HG03460 (cell line): ENCODE measurements around the gene PPFIBP1.
"Not testable (repeated sequence)": the region's sequence is repeated elsewhere in the genome, so short reads cannot be mapped to it uniquely, and the experiment has no call there.

ENCODE experiments used
- ATAC-seq: cut with Tn5 transposase; IDR thresholded peaks from one replicate; pipeline ENCODE4 v1.9.1; 2021; ENCODE audit not compliant: unreplicated experiment

PPFIBP1 gene

GRCh38 chr12:27652174-27652763 is 128.3 kb downstream of the PPFIBP1 start:
- ATAC-seq = no peak

- ATAC-seq = no peak
Measured at GRCh38 chr12:27653661-27654060, 129.7 kb downstream of the PPFIBP1 start.

DNA sequence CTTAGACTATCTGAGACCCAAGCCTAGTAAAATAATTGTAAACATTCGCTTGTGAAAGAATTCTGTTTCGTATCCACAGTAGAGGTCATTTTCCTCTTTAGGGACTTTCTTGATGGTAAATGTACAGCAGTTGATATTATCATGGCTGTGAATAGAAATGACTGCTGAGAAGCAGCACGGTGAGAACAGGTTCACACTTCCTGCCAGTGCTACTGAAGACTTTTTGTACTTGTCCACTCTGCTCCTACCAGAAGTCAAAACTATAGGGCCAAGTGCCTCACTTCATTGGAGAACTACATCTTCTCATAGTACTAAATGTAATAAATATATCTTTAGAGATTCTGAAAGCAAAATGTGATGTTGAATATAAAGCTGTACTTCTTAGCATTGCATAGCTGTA is 131.5 kb downstream of the PPFIBP1 start:
- not testable (repeated sequence) for ATAC-seq

GRCh38 chr12:27657296-27657695 is 133.3 kb downstream of the PPFIBP1 start:
- ATAC-seq = no peak

- ATAC-seq = no peak
Measured at GRCh38 chr12:27665704-27666103, 141.7 kb downstream of the PPFIBP1 start.

GRCh38 chr12:27666510-27666909 is 142.5 kb downstream of the PPFIBP1 start:
- ATAC-seq = no peak

- no peak for ATAC-seq
Measured at GRCh38 chr12:27667540-27667939, 143.5 kb downstream of the PPFIBP1 start.

GRCh38 chr12:27672051-27672450 is 148.0 kb downstream of the PPFIBP1 start:
- ATAC-seq = no peak

DNA sequence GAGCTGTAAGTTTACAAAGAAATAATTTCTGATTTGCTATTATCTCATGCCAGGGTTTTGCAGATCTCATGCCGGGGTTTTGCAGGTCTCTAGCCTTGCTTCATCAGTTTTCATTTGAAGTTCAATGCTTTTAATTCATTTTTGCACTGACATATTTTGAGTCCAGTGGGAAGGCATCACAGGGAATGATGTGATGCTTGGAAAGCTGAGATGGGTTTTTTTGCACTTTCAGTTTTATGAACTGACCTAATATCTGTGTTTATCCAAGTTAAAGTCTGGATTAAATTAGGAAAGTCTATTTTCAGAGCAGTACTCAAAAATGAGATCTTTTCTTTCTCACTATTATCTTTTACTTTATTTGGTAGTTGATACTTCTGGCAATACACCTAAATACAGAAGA is 148.6 kb downstream of the PPFIBP1 start:
- ATAC-seq = no peak

DNA sequence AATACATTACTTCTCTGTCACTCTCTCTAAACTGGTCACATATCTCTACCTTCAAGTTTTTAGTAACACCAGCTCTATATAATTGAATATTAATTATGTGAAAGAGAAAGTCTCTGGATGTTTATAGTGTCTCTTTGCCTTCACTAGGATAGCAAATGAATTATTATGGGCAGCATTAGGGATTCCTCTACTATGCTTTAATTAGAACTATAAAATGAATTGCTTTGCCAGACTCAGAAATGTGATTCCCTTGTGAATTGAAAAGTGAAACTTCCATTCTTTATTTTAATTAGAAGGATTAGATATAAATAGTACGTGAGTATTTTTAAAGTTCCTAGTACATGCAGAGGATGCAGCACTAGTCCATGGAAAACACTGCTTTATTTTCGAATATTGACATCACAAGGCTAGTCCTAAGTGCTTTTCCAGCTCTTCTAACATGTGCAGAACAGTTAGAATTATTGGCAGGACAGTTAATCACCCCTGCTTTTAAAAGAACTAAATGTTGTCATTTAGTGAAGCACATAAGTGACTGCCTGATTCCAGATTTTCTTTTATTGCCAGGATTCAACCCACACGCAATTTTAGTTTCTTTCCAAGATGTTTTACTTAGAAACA is 149.2 kb downstream of the PPFIBP1 start:
- no peak for ATAC-seq

DNA sequence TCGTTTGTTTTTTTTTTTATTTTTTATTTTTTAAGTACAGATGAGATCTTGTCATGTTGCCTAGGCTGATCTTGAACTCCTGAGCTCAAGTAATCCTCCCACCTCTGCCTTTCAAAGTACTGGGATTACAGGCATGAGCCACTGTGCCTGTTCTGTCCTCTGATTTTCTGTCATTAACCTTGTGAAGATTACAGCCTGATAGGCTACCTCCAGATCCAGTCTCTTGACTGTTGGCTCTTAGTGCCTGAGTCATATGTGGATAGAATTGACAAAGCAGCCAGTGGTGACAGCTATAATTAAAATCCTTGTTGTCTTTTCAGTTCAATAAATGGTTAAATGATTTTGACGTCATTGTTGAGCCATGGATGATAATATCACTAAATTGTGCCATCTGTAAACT is 151.0 kb downstream of the PPFIBP1 start:
- no peak for ATAC-seq

- ATAC-seq = no peak
Measured at GRCh38 chr12:27680619-27681018, 156.6 kb downstream of the PPFIBP1 start.

DNA sequence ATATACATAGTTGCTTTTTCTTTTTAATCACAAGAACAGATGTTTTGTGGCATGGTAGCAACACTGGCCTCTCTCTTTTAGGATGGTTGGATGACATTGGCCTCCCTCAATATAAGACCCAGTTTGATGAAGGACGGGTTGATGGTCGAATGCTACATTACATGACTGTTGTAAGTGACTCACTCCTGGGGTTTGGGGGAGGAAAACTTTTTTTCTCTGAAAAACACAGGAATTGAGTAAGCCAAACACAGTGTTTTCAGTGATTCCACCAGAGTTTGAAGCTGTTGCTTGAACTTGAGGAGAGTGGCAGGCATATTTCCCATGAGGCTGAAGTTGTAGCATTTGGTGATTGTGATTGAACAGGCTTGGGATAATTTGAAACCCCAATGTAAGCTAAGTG is 158.5 kb downstream of the PPFIBP1 start:
- ATAC-seq = no peak

DNA sequence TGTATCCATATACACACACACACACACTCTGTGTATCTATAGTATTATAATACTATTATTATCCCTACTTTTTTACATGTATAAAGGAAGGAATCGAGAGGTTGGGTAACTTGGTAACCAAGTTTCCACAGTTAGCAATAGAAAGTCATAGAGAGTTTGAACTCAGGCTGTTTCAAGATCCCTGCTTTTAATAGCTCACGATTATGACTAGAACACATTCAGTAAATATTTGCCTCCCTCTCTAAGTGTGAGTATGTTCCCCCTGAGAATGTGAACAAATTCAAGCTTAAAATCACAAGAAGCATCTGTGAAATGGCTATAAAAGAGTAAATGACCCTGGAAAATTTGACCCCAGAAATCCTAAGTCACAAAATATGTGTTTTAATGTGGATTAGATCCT is 161.3 kb downstream of the PPFIBP1 start:
- ATAC-seq = no peak

GRCh38 chr12:27686147-27686546 is 162.1 kb downstream of the PPFIBP1 start:
- ATAC-seq = no peak

- no peak for ATAC-seq
Measured at GRCh38 chr12:27688671-27689070, 164.7 kb downstream of the PPFIBP1 start.

GRCh38 chr12:27689558-27690180 is 165.7 kb downstream of the PPFIBP1 start:
- ATAC-seq = no peak

DNA sequence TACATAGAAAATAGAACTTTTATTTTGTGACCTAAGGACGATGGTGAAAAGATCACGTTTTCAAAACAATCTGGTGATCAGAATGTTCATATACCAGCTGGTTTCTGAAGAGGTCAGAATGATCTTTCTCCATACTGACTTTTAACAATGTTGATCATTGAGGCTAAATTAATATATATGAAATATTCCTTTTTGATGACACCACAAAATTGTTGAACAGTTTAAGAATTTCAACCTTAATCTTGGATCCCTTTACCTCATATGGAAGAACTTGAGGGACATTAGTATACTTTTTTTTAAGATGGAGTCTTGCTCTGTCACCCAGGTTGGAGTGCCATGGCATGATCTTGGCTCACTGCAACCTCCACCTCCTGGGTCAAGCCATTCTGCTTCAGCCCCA is 169.4 kb downstream of the PPFIBP1 start:
- no peak for ATAC-seq

GRCh38 chr12:27695556-27696292 is 171.7 kb downstream of the PPFIBP1 start:
- no peak for ATAC-seq

DNA sequence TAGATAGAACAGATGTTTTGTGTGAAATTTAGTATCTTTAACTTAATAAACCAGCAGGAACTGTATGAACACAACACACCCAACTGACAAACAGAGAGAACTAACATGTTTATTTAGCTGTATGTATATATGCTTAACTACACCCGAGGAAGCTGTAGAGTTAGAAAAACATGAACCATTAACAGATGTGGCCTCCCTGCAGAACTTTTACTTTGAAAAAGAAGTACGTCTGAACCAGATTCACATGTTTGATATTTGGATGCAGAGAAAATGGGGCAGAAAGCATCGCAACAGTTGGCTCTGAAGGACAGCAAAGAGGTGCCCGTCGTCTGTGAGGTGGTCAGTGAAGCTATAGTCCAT is 172.3 kb downstream of the PPFIBP1 start, which contains the start of gene REP15:
Gene REP15 (plus strand): TSS at position 155 of the 360 bp plus-strand sequence. CDS start 116 bp downstream, at position 271.
- ATAC-seq = no peak

DNA sequence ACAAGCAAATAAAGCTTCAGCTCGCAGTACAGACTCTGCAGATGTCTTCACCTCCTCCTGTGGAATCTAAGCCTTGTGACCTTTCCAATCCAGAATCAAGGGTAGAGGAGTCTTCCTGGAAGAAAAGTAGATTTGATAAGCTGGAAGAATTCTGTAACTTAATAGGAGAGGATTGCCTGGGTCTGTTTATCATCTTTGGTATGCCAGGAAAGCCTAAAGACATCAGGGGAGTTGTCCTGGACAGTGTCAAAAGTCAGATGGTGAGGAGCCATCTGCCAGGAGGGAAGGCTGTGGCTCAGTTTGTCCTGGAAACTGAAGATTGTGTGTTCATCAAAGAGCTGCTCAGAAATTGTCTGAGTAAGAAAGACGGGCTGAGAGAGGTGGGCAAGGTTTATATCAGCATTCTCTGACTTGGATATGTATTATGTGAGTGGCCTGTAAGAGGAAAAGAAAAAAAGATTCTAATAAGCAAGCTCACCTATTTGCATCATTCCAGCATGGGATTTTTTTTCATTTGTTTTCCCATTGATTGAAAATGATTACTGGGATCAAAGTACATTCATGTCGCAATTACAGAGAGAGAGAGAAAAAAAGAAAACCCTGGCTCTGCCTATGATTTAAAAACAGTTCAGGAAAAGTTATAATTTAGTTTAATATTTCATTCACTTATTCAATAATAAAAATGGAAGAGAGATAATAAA is 173.0 kb downstream of the PPFIBP1 start:
- no peak for ATAC-seq
